H1 (cell line): Measurements from ENCODE around the gene PBX1. TPM values are rescaled to one million over a fixed set of nuclear protein-coding genes. Genes with fewer than 3 reads are reported as not detected.

ENCODE experiments used
- CTCF ChIA-PET: fragments of 300-600 bp; sonication (Branson Sonifier 250); formaldehyde crosslinking; loops from one replicate; lab custom pipeline; 2021; ENCODE audit not compliant: partially characterized antibody; lab: Charles Lee
- POLR2A ChIA-PET: fragments of 300-600 bp; sonication (Branson Sonifier 250); formaldehyde crosslinking; loops from one replicate; lab custom pipeline; 2021; ENCODE audit warnings: inconsistent platforms; ENCODE audit not compliant: partially characterized antibody; lab: Charles Lee
- DNase-seq, 2 experiments: peaks; one replicate each; pipeline versions ENCODE4 v3.0.0 to v3.0.0-alpha.2; 2010 to 2022; ENCODE audit warnings: low spot score in 2 of 2, low read depth in 1 of 2, mixed read lengths in 1 of 2
- FAIRE-seq: peaks from 2 replicates; lab custom pipeline; 2011; peaks lifted over from hg19 to GRCh38; lab: Jason Lieb, UNC
- H2AFZ ChIP-seq: 2 replicates; pipeline ENCODE4 v1.8.1; 2012; ENCODE audit warnings: low read length, inconsistent platforms
- H2AK5ac ChIP-seq: 2 replicates; pipeline ENCODE4 v1.6.1; 2013; ENCODE audit warnings: low read depth, low read length
- H2BK120ac ChIP-seq: replicated peaks from 2 replicates; pipeline ENCODE3; 2013; ENCODE audit warnings: low read depth, low read length, inconsistent platforms
- H2BK12ac ChIP-seq: 2 replicates; pipeline ENCODE4 v1.6.1; 2013; ENCODE audit warnings: low read depth, low read length
- H2BK15ac ChIP-seq: 2 replicates; pipeline ENCODE4 v1.6.1; 2013; ENCODE audit warnings: low read length
- H2BK20ac ChIP-seq: 2 replicates; pipeline ENCODE4 v1.6.1; 2013; ENCODE audit warnings: low read length
- H2BK5ac ChIP-seq: 2 replicates; pipeline ENCODE4 v1.6.1; 2013; ENCODE audit warnings: low read depth, low read length
- H3K14ac ChIP-seq: 2 replicates; pipeline ENCODE4 v1.6.1; 2013; ENCODE audit warnings: inconsistent platforms; ENCODE audit not compliant: insufficient read length
- H3K18ac ChIP-seq: 2 replicates; pipeline ENCODE4 v1.6.1; 2013; ENCODE audit warnings: low read length; ENCODE audit errors: extremely low read depth
- H3K23ac ChIP-seq: 2 replicates; pipeline ENCODE4 v1.6.1; 2013; ENCODE audit warnings: inconsistent platforms; ENCODE audit not compliant: insufficient read length
- H3K23me2 ChIP-seq: 2 replicates; pipeline ENCODE4 v1.6.1; 2013; ENCODE audit warnings: low read depth, low read length
- H3K27ac ChIP-seq: 2 replicates; pipeline ENCODE4 v1.6.1; 2011; ENCODE audit warnings: low read depth, low read length, inconsistent platforms
- H3K27me3 ChIP-seq, 4 experiments: replicated peaks in 1 of 4; 1 replicate in 1 of 4; 2 replicates in 3 of 4; pipeline versions ENCODE4 v1.6.1 to v1.8.1; 2011 to 2013; ENCODE audit warnings: low read length in 3 of 4, mild to moderate bottlenecking in 3 of 4, inconsistent platforms in 2 of 4, mixed read lengths in 2 of 4, moderate library complexity in 1 of 4; ENCODE audit not compliant: control insufficient read depth in 3 of 4, insufficient read depth in 3 of 4; ENCODE audit errors: extremely low read depth in 1 of 4
- H3K36me3 ChIP-seq, 4 experiments: 2 replicates each; pipeline versions ENCODE4 v1.6.1 to v1.8.1; 2011 to 2013; ENCODE audit warnings: mild to moderate bottlenecking in 4 of 4, low read length in 3 of 4, moderate library complexity in 2 of 4, control low read depth in 1 of 4, inconsistent platforms in 1 of 4; ENCODE audit not compliant: insufficient read depth in 4 of 4, control insufficient read depth in 2 of 4
- H3K4ac ChIP-seq: replicated peaks from 2 replicates; pipeline ENCODE3; 2013; ENCODE audit warnings: low read length, low read depth, mixed read lengths, inconsistent platforms; ENCODE audit not compliant: insufficient read length
- H3K4me1 ChIP-seq, 4 experiments: replicated peaks in 1 of 4; 1 replicate in 1 of 4; 2 replicates in 3 of 4; pipeline versions ENCODE4 v1.6.1 to v1.8.1; 2011 to 2013; ENCODE audit warnings: low read length in 3 of 4, inconsistent platforms in 2 of 4, mixed read lengths in 1 of 4; ENCODE audit not compliant: insufficient read depth in 4 of 4, control insufficient read depth in 3 of 4
- H3K4me2 ChIP-seq, 2 experiments: 2 replicates each; pipeline versions ENCODE4 v1.6.1 to v1.8.1; 2011 to 2013; ENCODE audit warnings: low read depth in 2 of 2, low read length in 2 of 2, control low read depth in 1 of 2, inconsistent platforms in 1 of 2, mild to moderate bottlenecking in 1 of 2; ENCODE audit not compliant: insufficient read depth in 1 of 2
- H3K4me3 ChIP-seq, 4 experiments: fragments of 200-600, 300-600 bp in 1 of 4; sonication (generic), shearing (Covaris generic), sonication (Bioruptor Twin) in 1 of 4; 2 replicates each; pipeline versions ENCODE4 v1.5.1 to v1.8.1; 2011 to 2016; ENCODE audit warnings: low read length in 4 of 4, low read depth in 3 of 4, control low read depth in 2 of 4, inconsistent platforms in 2 of 4, mild to moderate bottlenecking in 2 of 4, mixed read lengths in 1 of 4, moderate library complexity in 1 of 4; ENCODE audit not compliant: insufficient read depth in 2 of 4; ENCODE audit errors: extremely low read depth in 1 of 4
- H3K56ac ChIP-seq: replicated peaks from 2 replicates; pipeline ENCODE3; 2013; ENCODE audit warnings: low read depth, mild to moderate bottlenecking, mixed read lengths, low read length, inconsistent platforms; ENCODE audit not compliant: insufficient read length
- H3K79me1 ChIP-seq: 2 replicates; pipeline ENCODE4 v1.6.1; 2013; ENCODE audit warnings: low read depth, low read length, control low read depth
- H3K79me2 ChIP-seq, 2 experiments: 2 replicates each; pipeline versions ENCODE4 v1.6.1 to v1.8.1; 2012 to 2013; ENCODE audit warnings: low read length in 2 of 2, mild to moderate bottlenecking in 2 of 2, inconsistent platforms in 1 of 2; ENCODE audit not compliant: insufficient read depth in 2 of 2, control insufficient read depth in 1 of 2
- H3K9ac ChIP-seq, 4 experiments: replicated peaks in 1 of 4; 1 replicate in 1 of 4; 2 replicates in 3 of 4; pipeline versions ENCODE4 v1.6.1 to v1.8.1; 2011 to 2013; ENCODE audit warnings: low read depth in 3 of 4, low read length in 3 of 4, control low read depth in 2 of 4, mild to moderate bottlenecking in 2 of 4, moderate library complexity in 2 of 4, inconsistent platforms in 1 of 4; ENCODE audit errors: extremely low read depth in 1 of 4
- H3K9me3 ChIP-seq, 2 experiments: 2 replicates each; pipeline versions ENCODE4 v1.6.1 to v1.8.1; 2012 to 2013; ENCODE audit warnings: mild to moderate bottlenecking in 2 of 2, moderate library complexity in 2 of 2, control low read depth in 1 of 2, inconsistent platforms in 1 of 2, low read depth in 1 of 2, low read length in 1 of 2, mixed read lengths in 1 of 2; ENCODE audit not compliant: insufficient read depth in 2 of 2
- H4K20me1 ChIP-seq, 2 experiments: replicated peaks in 1 of 2; 2 replicates each; pipeline versions ENCODE3 to v1.8.1; 2011 to 2013; ENCODE audit warnings: inconsistent platforms in 2 of 2, low read length in 2 of 2, mild to moderate bottlenecking in 1 of 2; ENCODE audit not compliant: insufficient read depth in 2 of 2, control insufficient read depth in 1 of 2
- H4K5ac ChIP-seq: 2 replicates; pipeline ENCODE4 v1.6.1; 2013; ENCODE audit warnings: low read length, low read depth, mixed read lengths, inconsistent platforms; ENCODE audit not compliant: insufficient read length
- H4K8ac ChIP-seq: 2 replicates; pipeline ENCODE4 v1.8.0; 2013; ENCODE audit warnings: mild to moderate bottlenecking, moderate library complexity, low read length, inconsistent platforms; ENCODE audit not compliant: insufficient read depth; ENCODE audit errors: extremely low read depth
- H4K91ac ChIP-seq: replicated peaks from 2 replicates; pipeline ENCODE3; 2013; ENCODE audit warnings: low read length, mixed read lengths, inconsistent platforms; ENCODE audit not compliant: insufficient read length
- BCL11A ChIP-seq, 2 experiments: IDR thresholded peaks; one replicate each; pipeline ENCODE4 v1.6.1; 2011; ENCODE audit warnings: low read depth in 2 of 2, low read length in 2 of 2, mild to moderate bottlenecking in 2 of 2
- CBX5 ChIP-seq: fragments of 300-800, 300-1000 bp; sonication (generic); IDR thresholded peaks from 2 replicates; pipeline ENCODE4 v1.7.1; 2016; ENCODE audit warnings: antibody characterized with exemption, low read length, low read depth
- EP300 ChIP-seq, 2 experiments: IDR thresholded peaks; 1 replicate in 1 of 2; 2 replicates in 1 of 2; pipeline ENCODE4 v1.6.1; 2011 to 2012; ENCODE audit warnings: low read depth in 2 of 2, low read length in 2 of 2, mild to moderate bottlenecking in 2 of 2, borderline replicate concordance in 1 of 2, inconsistent platforms in 1 of 2, moderate library complexity in 1 of 2
- EZH2 ChIP-seq: fragments of 200-600 bp; sonication (generic); IDR thresholded peaks from 2 replicates; pipeline ENCODE4 v1.7.1; 2012; ENCODE audit warnings: low read depth, mild to moderate bottlenecking, moderate library complexity, low read length, inconsistent platforms; ENCODE audit not compliant: severe bottlenecking
- HDAC2 ChIP-seq, 2 experiments: fragments of 300-600 bp in 1 of 2; sonication (generic) in 1 of 2; IDR thresholded peaks; 2 replicates each; pipeline ENCODE4 v1.6.1; 2011 to 2012; ENCODE audit warnings: low read depth in 2 of 2, low read length in 2 of 2, mild to moderate bottlenecking in 2 of 2, moderate library complexity in 2 of 2, borderline replicate concordance in 1 of 2, inconsistent platforms in 1 of 2
- HDAC6 ChIP-seq: IDR thresholded peaks from one replicate; pipeline ENCODE4 v1.7.1; 2012; ENCODE audit warnings: low read depth, mild to moderate bottlenecking, inconsistent platforms, low read length, moderate library complexity
- NANOG ChIP-seq: IDR thresholded peaks from 2 replicates; pipeline ENCODE4 v1.6.1; 2011; ENCODE audit warnings: low read length, low read depth, mild to moderate bottlenecking, inconsistent platforms; ENCODE audit not compliant: insufficient read depth, poor library complexity, severe bottlenecking
- NRF1 ChIP-seq: IDR thresholded peaks from 2 replicates; pipeline ENCODE4 v1.6.1; 2011; ENCODE audit warnings: mild to moderate bottlenecking, low read depth, low read length, improper control_type of control experiment
- RAD21 ChIP-seq, 2 experiments: IDR thresholded peaks in 1 of 2; conservative IDR thresholded peaks in 1 of 2; 2 replicates each; pipeline ENCODE4 v1.6.1; 2011; ENCODE audit warnings: low read depth in 2 of 2, low read length in 2 of 2, improper control_type of control experiment in 1 of 2, inconsistent platforms in 1 of 2, mild to moderate bottlenecking in 1 of 2, moderate library complexity in 1 of 2
- RBBP5 ChIP-seq: IDR thresholded peaks from 2 replicates; pipeline ENCODE4 v1.7.1; 2012; ENCODE audit warnings: low read depth, mild to moderate bottlenecking, inconsistent platforms, low read length, moderate library complexity, borderline replicate concordance
- SIRT6 ChIP-seq: IDR thresholded peaks from one replicate; pipeline ENCODE4 v1.7.1; 2012; ENCODE audit warnings: low read length, inconsistent platforms
- SRF ChIP-seq: IDR thresholded peaks from 2 replicates; pipeline ENCODE4 v1.6.1; 2011; ENCODE audit warnings: mild to moderate bottlenecking, low read depth, low read length, moderate library complexity
- SUZ12 ChIP-seq: fragments of 200-600 bp; sonication (generic); IDR thresholded peaks from 2 replicates; pipeline ENCODE4 v1.6.1; 2012; ENCODE audit warnings: mild to moderate bottlenecking, inconsistent platforms, low read length, moderate library complexity, mixed read lengths
- WGBS, 2 experiments: shearing (Covaris generic) in 1 of 2; methylation state at CpG; one replicate each; pipeline versions ENCODE4 v1.1.6 to v1.1.7; 2013 to 2015; ENCODE audit warnings: low lambda C conversion rate in 2 of 2, mixed read lengths in 2 of 2, inconsistent platforms in 1 of 2, low coverage in 1 of 2, missing lambda C conversion rate in 1 of 2; ENCODE audit not compliant: insufficient replicate concordance in 2 of 2, insufficient coverage in 1 of 2, insufficient read length in 1 of 2; ENCODE audit errors: extremely low coverage in 1 of 2, missing lambda C conversion rate in 1 of 2; 5-methylcytosine and 5-hydroxymethylcytosine counted together
- polyA plus RNA-seq, 7 experiments: library from polyadenylated mRNA; depleted of rRNA in 3 of 7; stranded (reverse) in 5 of 7; unstranded in 2 of 7; fragments of >200 nt in 5 of 7; fragments of 200-250 nt in 2 of 7; gene quantifications; 1 replicate in 5 of 7; 2 replicates in 1 of 7; 4 replicates in 1 of 7; pipeline versions ENCODE4 v1.2.1 to v1.2.3, GENCODE V29; 2011 to 2013; ENCODE audit warnings: missing spikeins in 2 of 7, mixed read lengths in 2 of 7
- total RNA-seq: library from RNA; stranded (reverse); fragmentation: NEBNext Ultra II Directional; extraction: Animal tissue kit (Norgen Biotek cat#: 25700); gene quantifications from 2 replicates; pipeline ENCODE4 v1.2.1, GENCODE V29; 2021

The PBX1 gene
- total and polyA plus RNA-seq, 2 of the 8 experiments (the other 6 are each of a cell fraction or from before 2014, with no cell fraction given), result 87.4 to 124 TPM

DNA sequence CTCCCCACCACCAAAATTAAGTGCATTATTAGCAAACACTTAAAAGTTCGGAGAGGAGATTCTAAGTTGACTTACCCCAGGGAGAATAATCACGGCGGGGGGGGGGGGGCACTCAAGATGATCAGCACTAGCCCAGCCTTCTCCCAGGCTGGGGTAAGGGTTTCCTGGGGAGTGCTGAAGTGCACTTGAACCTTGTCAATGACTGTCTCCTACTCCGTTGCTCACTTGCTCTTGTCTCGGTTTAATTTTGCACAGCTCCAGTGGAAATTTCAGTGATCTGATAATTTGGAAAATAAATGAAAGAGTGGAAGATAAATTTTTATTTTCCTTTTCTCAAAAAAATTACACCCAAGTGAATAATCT lies 59.2 kb downstream of the PBX1 start:
- no peak overlapping the region for H3K9ac ChIP-seq
- ChIA-PET POLR2A (interaction anchor here (1.4 kb wide), 1 partner anchor 44 kb away, joined by 3 read pairs; no protein-coding TSS in a partner anchor), CTCF (interaction anchor here (0.7 to 2.3 kb wide), 21 partner anchors 9 to 250 kb away, joined by 3 to 10 read pairs (median 4); partner anchors contain the start of gene PBX1)
- H2AK5ac ChIP-seq, result no peak overlapping the region
- no peaks in the 10 kb centered on the region; the same call in 1 of the 2 replicates for H3K23me2 ChIP-seq
- FAIRE-seq (no peak), DNase-seq (no peak)
- no peak overlapping the region for H2BK12ac ChIP-seq
- no peak overlapping the region for H3K4me2 ChIP-seq
- no peak overlapping the region for H3K14ac ChIP-seq
- H3K36me3 ChIP-seq, result peaks cover 0 to 2% (median 0%) of the 10 kb centered on the region in 4 experiments; a peak in 2 of 8 replicates
- H3K79me1 ChIP-seq, result peaks cover 8% of the 10 kb centered on the region
- no peak overlapping the region for H2BK5ac ChIP-seq
- no peak overlapping the region for H2BK120ac ChIP-seq
- peaks cover 19 to 20% of the 10 kb centered on the region in 2 experiments for H4K20me1 ChIP-seq
- H3K79me2 ChIP-seq, result peaks cover 11 to 97% of the 10 kb centered on the region in 2 experiments
- no peak overlapping the region for H2BK15ac ChIP-seq
- H2BK20ac ChIP-seq, result no peak overlapping the region
- H3K18ac ChIP-seq, result no peak overlapping the region
- no peaks in the 10 kb centered on the region for H3K27me3 ChIP-seq
- H3K23ac ChIP-seq, result no peak overlapping the region
- no peak overlapping the region for H3K4me3 ChIP-seq
- H3K27ac ChIP-seq, result no peak overlapping the region
- no peak overlapping the region for H4K5ac ChIP-seq
- H4K91ac ChIP-seq, result no peak overlapping the region
- no peaks in the 10 kb centered on the region for H3K9me3 ChIP-seq
- H3K4me1 ChIP-seq, result peaks cover 9 to 44% (median 27%) of the 10 kb centered on the region in 4 experiments
- no peak overlapping the region for H4K8ac ChIP-seq
- WGBS, 2 experiments, result 53% methylated on average over 5 of the region's 5 CpGs; no CpG with 5 or more reads in 1 of the 2 experiments
- H2AFZ ChIP-seq, result no peak overlapping the region
- H3K4ac ChIP-seq, result no peak overlapping the region
- H3K56ac ChIP-seq, result no peak overlapping the region
- TF ChIP-seq NANOG, result no peak
- no peak for TF ChIP-seq HDAC2 (IDR thresholded peaks at IDR 0.05; ENCODE audit: borderline replicate concordance in 1 of 2, low read depth in 2 of 2, low read length in 2 of 2)
- TF ChIP-seq SIRT6, result no peak
- TF ChIP-seq RAD21 (IDR thresholded peaks at IDR 0.05 in 1 of 2, conservative IDR thresholded peaks at IDR 0.05 in 1 of 2; ENCODE audit: low read depth in 2 of 2, low read length in 2 of 2), result no peak
- no peak for TF ChIP-seq EP300 (IDR thresholded peaks at IDR 0.05; ENCODE audit: borderline replicate concordance in 1 of 2, low read depth in 2 of 2, low read length in 2 of 2)
- TF ChIP-seq NRF1, result no peak
- TF ChIP-seq RBBP5, result no peak
- no peak for TF ChIP-seq CBX5
- TF ChIP-seq HDAC6, result no peak
- no peak for TF ChIP-seq SRF
- TF ChIP-seq EZH2, result no peak
- TF ChIP-seq BCL11A (IDR thresholded peaks at IDR 0.05; ENCODE audit: low read depth in 2 of 2, low read length in 2 of 2), result no peak
- TF ChIP-seq SUZ12, result no peak
